ENCODE data around the gene DNASE1L2.

DNASE1L2 gene

DNA sequence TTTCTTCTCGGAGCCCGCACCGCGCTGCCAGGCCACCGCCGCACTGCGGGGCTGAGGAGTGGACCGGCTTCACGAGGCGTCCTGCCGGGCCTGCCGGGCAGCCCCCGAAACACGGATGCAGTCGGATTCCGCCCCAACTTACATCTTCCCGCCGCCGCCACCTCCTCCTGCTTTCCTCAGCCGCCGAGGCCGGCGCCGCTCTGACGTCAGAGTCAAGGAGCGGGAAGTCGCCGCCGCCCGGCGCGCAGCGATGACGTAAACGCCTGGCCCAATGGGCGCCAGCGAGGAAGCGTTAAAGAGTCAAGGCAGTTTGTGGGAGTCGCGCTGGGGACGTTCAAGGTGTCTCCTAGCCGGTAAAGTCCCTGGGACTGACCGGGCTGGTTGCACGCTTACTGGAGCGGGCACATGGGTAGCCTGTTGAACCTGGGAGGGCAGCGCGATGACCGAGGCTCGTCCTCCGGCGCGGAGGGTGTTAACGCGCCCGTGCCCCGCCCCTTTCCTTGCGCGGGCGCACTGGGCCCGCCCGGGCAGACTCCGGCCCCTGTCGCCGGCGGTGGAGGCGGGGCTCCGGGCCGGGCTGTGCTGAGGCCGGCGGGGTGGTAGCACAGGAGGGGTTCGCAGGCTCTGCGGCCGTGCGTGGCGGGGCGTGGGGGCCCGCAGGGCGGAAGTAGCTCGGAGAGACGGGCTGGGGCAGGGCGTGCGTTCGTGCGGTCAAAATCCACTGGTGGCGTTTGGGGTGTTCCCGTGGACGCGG lies 31.8 kb downstream of the DNASE1L2 start, which contains the start of gene RNPS1 (continued):
- TF ChIP-seq ZNF211 (tag by site-specific recombination; IDR thresholded peaks at IDR 0.05; ENCODE audit: low read depth) = no peak
- peak; percentile 93 for TF ChIP-seq YY2 (tag by site-specific recombination; IDR thresholded peaks at IDR 0.05)
- TF ChIP-seq, protein P1, sequence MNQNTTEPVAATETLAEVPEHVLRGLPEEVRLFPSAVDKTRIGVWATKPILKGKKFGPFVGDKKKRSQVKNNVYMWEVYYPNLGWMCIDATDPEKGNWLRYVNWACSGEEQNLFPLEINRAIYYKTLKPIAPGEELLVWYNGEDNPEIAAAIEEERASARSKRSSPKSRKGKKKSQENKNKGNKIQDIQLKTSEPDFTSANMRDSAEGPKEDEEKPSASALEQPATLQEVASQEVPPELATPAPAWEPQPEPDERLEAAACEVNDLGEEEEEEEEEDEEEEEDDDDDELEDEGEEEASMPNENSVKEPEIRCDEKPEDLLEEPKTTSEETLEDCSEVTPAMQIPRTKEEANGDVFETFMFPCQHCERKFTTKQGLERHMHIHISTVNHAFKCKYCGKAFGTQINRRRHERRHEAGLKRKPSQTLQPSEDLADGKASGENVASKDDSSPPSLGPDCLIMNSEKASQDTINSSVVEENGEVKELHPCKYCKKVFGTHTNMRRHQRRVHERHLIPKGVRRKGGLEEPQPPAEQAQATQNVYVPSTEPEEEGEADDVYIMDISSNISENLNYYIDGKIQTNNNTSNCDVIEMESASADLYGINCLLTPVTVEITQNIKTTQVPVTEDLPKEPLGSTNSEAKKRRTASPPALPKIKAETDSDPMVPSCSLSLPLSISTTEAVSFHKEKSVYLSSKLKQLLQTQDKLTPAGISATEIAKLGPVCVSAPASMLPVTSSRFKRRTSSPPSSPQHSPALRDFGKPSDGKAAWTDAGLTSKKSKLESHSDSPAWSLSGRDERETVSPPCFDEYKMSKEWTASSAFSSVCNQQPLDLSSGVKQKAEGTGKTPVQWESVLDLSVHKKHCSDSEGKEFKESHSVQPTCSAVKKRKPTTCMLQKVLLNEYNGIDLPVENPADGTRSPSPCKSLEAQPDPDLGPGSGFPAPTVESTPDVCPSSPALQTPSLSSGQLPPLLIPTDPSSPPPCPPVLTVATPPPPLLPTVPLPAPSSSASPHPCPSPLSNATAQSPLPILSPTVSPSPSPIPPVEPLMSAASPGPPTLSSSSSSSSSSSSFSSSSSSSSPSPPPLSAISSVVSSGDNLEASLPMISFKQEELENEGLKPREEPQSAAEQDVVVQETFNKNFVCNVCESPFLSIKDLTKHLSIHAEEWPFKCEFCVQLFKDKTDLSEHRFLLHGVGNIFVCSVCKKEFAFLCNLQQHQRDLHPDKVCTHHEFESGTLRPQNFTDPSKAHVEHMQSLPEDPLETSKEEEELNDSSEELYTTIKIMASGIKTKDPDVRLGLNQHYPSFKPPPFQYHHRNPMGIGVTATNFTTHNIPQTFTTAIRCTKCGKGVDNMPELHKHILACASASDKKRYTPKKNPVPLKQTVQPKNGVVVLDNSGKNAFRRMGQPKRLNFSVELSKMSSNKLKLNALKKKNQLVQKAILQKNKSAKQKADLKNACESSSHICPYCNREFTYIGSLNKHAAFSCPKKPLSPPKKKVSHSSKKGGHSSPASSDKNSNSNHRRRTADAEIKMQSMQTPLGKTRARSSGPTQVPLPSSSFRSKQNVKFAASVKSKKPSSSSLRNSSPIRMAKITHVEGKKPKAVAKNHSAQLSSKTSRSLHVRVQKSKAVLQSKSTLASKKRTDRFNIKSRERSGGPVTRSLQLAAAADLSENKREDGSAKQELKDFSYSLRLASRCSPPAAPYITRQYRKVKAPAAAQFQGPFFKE (tag by site-specific recombination; IDR thresholded peaks at IDR 0.05; ENCODE audit: borderline replicate concordance) = peak; percentile 91; the same call in 1 of the 2 replicates
- TF ChIP-seq ZNF768 (tag by site-specific recombination; IDR thresholded peaks at IDR 0.05) = no peak
- TF ChIP-seq, protein P2, sequence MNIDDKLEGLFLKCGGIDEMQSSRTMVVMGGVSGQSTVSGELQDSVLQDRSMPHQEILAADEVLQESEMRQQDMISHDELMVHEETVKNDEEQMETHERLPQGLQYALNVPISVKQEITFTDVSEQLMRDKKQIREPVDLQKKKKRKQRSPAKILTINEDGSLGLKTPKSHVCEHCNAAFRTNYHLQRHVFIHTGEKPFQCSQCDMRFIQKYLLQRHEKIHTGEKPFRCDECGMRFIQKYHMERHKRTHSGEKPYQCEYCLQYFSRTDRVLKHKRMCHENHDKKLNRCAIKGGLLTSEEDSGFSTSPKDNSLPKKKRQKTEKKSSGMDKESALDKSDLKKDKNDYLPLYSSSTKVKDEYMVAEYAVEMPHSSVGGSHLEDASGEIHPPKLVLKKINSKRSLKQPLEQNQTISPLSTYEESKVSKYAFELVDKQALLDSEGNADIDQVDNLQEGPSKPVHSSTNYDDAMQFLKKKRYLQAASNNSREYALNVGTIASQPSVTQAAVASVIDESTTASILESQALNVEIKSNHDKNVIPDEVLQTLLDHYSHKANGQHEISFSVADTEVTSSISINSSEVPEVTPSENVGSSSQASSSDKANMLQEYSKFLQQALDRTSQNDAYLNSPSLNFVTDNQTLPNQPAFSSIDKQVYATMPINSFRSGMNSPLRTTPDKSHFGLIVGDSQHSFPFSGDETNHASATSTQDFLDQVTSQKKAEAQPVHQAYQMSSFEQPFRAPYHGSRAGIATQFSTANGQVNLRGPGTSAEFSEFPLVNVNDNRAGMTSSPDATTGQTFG (tag by site-specific recombination; IDR thresholded peaks at IDR 0.05; ENCODE audit: borderline replicate concordance) = peak; percentile 87
- no peak for TF ChIP-seq ZNF621 (tag by site-specific recombination; IDR thresholded peaks at IDR 0.05)
- TF ChIP-seq, protein P3, sequence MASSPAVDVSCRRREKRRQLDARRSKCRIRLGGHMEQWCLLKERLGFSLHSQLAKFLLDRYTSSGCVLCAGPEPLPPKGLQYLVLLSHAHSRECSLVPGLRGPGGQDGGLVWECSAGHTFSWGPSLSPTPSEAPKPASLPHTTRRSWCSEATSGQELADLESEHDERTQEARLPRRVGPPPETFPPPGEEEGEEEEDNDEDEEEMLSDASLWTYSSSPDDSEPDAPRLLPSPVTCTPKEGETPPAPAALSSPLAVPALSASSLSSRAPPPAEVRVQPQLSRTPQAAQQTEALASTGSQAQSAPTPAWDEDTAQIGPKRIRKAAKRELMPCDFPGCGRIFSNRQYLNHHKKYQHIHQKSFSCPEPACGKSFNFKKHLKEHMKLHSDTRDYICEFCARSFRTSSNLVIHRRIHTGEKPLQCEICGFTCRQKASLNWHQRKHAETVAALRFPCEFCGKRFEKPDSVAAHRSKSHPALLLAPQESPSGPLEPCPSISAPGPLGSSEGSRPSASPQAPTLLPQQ (tag by site-specific recombination; IDR thresholded peaks at IDR 0.05) = peak; percentile 98
- no peak for TF ChIP-seq ZNF561 (tag by site-specific recombination; IDR thresholded peaks at IDR 0.05; ENCODE audit: borderline replicate concordance)
- 0 out of 2 replicates have a peak, but pooled peaks have one; percentile 37 for TF ChIP-seq ZNF596 (tag by site-specific recombination; IDR thresholded peaks at IDR 0.05)
- TF ChIP-seq ZNF324 (tag by site-specific recombination; IDR thresholded peaks at IDR 0.05) = peak; percentile 96
- TF ChIP-seq SETDB1 (IDR thresholded peaks at IDR 0.05; ENCODE audit: insufficient read length, low read length) = no peak
- TF ChIP-seq, protein P4, sequence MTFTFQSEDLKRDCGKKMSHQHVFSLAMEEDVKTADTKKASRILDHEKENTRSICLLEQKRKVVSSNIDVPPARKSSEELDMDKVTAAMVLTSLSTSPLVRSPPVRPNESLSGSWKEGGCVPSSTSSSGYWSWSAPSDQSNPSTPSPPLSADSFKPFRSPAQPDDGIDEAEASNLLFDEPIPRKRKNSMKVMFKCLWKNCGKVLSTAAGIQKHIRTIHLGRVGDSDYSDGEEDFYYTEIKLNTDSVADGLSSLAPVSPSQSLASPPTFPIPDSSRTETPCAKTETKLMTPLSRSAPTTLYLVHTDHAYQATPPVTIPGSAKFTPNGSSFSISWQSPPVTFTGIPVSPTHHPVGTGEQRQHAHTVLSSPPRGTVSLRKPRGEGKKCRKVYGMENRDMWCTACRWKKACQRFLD (tag by site-specific recombination; IDR thresholded peaks at IDR 0.05) = peak; percentile 55; the same call in 1 of the 2 replicates
- no peak for TF ChIP-seq ZNF544 (tag by site-specific recombination; IDR thresholded peaks at IDR 0.05)
- TF ChIP-seq ZNF48 (tag by site-specific recombination; IDR thresholded peaks at IDR 0.05) = no peak
- TF ChIP-seq, protein P5, sequence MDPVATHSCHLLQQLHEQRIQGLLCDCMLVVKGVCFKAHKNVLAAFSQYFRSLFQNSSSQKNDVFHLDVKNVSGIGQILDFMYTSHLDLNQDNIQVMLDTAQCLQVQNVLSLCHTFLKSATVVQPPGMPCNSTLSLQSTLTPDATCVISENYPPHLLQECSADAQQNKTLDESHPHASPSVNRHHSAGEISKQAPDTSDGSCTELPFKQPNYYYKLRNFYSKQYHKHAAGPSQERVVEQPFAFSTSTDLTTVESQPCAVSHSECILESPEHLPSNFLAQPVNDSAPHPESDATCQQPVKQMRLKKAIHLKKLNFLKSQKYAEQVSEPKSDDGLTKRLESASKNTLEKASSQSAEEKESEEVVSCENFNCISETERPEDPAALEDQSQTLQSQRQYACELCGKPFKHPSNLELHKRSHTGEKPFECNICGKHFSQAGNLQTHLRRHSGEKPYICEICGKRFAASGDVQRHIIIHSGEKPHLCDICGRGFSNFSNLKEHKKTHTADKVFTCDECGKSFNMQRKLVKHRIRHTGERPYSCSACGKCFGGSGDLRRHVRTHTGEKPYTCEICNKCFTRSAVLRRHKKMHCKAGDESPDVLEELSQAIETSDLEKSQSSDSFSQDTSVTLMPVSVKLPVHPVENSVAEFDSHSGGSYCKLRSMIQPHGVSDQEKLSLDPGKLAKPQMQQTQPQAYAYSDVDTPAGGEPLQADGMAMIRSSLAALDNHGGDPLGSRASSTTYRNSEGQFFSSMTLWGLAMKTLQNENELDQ (tag by site-specific recombination; IDR thresholded peaks at IDR 0.05; ENCODE audit: low read depth) = no peak
- no peak for TF ChIP-seq WT1 (tag by site-specific recombination; IDR thresholded peaks at IDR 0.05)
- no peak; the same call in 1 of the 2 replicates for TF ChIP-seq GLIS1 (tag by site-specific recombination; IDR thresholded peaks at IDR 0.05)
- no peak for TF ChIP-seq ZFP41 (tag by site-specific recombination; IDR thresholded peaks at IDR 0.05; ENCODE audit: borderline replicate concordance)
- no peak; the same call in none of the 2 replicates for TF ChIP-seq ZNF341 (tag by site-specific recombination; IDR thresholded peaks at IDR 0.05; ENCODE audit: low read depth)
- no peak for TF ChIP-seq ZNF426 (tag by site-specific recombination; IDR thresholded peaks at IDR 0.05)
- no peak for TF ChIP-seq ZNF133 (tag by site-specific recombination; IDR thresholded peaks at IDR 0.05)
- peak; percentile 95 for TF ChIP-seq GLI4 (tag by site-specific recombination; IDR thresholded peaks at IDR 0.05)
- TF ChIP-seq ZNF514 (tag by site-specific recombination; IDR thresholded peaks at IDR 0.05) = no peak
- TF ChIP-seq GFI1B (tag by site-specific recombination; IDR thresholded peaks at IDR 0.05) = no peak
- TF ChIP-seq ZNF664 (tag by site-specific recombination; IDR thresholded peaks at IDR 0.05) = 0 out of 2 replicates have a peak, but pooled peaks have one; percentile 14

Data from HEK293 (cell line).